ENCODE data around the gene MYO1D. TPM values are rescaled to one million over a fixed set of nuclear protein-coding genes. Genes with fewer than 3 reads are reported as not detected.

The MYO1D gene
- total RNA-seq, 1 experiment from 2014 or later = 35.7 TPM

- Histone ChIP-seq H3K9ac (ENCODE audit: low read length) (no peak overlapping the region), H3K36me3 (ENCODE audit: control insufficient read depth in 1 of 2, insufficient read depth in 2 of 2, low read length in 2 of 2) (no peaks in the 10 kb centered on the region), H4K20me1 (ENCODE audit: insufficient read depth) (no peaks in the 10 kb centered on the region), H3K9me2 (ENCODE audit: insufficient read depth) (no peaks in the 10 kb centered on the region), H2AFZ (ENCODE audit: low read depth, low read length, poor library complexity, severe bottlenecking) (no peak overlapping the region), H3K27me3 (ENCODE audit: insufficient read depth, low read length) (no peaks in the 10 kb centered on the region), H3K4me3 (replicated peaks in 1 of 2; ENCODE audit: low read depth in 1 of 2, low read length in 2 of 2) (no peak overlapping the region), H3K79me2 (ENCODE audit: insufficient read depth, low read length) (no peaks in the 10 kb centered on the region), H3K4me2 (ENCODE audit: low read length) (no peak overlapping the region), H3K27ac (ENCODE audit: low read depth, low read length) (no peak overlapping the region), H3K4me1 (ENCODE audit: control insufficient read depth in 1 of 2, insufficient read depth in 2 of 2, low read length in 2 of 2) (peaks cover 8 to 11% of the 10 kb centered on the region in 2 experiments), H3K9me3 (ENCODE audit: control insufficient read depth in 1 of 2, insufficient read depth in 1 of 2, low read depth in 1 of 2, low read length in 2 of 2) (no peaks in the 10 kb centered on the region)
- no peak for ATAC-seq
- intact Hi-C loops (cut with micrococcal nuclease) = no loop called here
- no peak for DNase-seq (ENCODE audit: low read depth, low spot score)
- ChIA-PET POLR2A (no interaction called here), RAD21 (ENCODE audit: low non-redundant PET in 1 of 2, low total read pairs in 2 of 2, uncharacterized antibody in 2 of 2, unreplicated experiment in 2 of 2) (no interaction called here), CTCF (no interaction called here)
- TF ChIP-seq CBX3 (IDR thresholded peaks at IDR 0.05; ENCODE audit: low read depth) = no peak
- no peak for TF ChIP-seq EZH2phosphoT487 (IDR thresholded peaks at IDR 0.05; ENCODE audit: borderline replicate concordance)
- TF ChIP-seq ATF3 (IDR thresholded peaks at IDR 0.05) = no peak
- no peak for TF ChIP-seq SRF (IDR thresholded peaks at IDR 0.05; ENCODE audit: low read depth)
- no peak for TF ChIP-seq ZNF274 (IDR thresholded peaks at IDR 0.05; ENCODE audit: low read depth, low read length)
- no peak for TF ChIP-seq TCF7L2 (IDR thresholded peaks at IDR 0.05; ENCODE audit: borderline replicate concordance, extremely low read depth, insufficient read depth, insufficient read length)
- TF ChIP-seq POLR2AphosphoS5 (IDR thresholded peaks at IDR 0.05; ENCODE audit: low read depth, low read length) = no peak
- no peak for TF ChIP-seq RAD21 (IDR thresholded peaks at IDR 0.05; ENCODE audit: low read depth)
- no peak for TF ChIP-seq JUND (IDR thresholded peaks at IDR 0.05)
- no peak for TF ChIP-seq REST (IDR thresholded peaks at IDR 0.05; ENCODE audit: low read depth)
- no peak for TF ChIP-seq ELF1 (IDR thresholded peaks at IDR 0.05; ENCODE audit: borderline replicate concordance, low read depth)
- no peak for TF ChIP-seq ZFX (IDR thresholded peaks at IDR 0.05)
- BruUV-seq (replicated peaks) = no TSS peak
Measured at GRCh38 chr17:32523017-32523680, 353.8 kb downstream of the MYO1D start.

Measured in HCT116 (cell line).